ENCODE results near the gene RFX1.
A peak's percentile ranks its signal among the peaks of the same experiment; 100 is the strongest.
"Not testable (repeated sequence)": the region's sequence is repeated elsewhere in the genome, so short reads cannot be mapped to it uniquely, and the experiment has no call there.

RFX1 gene

GRCh38 chr19:13934785-13935109 lies 71.4 kb downstream of the RFX1 start:
- DNase-seq (ENCODE audit: low spot score), result no peak

GRCh38 chr19:13932911-13933393 lies 73.2 kb downstream of the RFX1 start:
- DNase-seq (ENCODE audit: low spot score), result no peak

GRCh38 chr19:13932149-13932637 lies 73.9 kb downstream of the RFX1 start:
- no peak for DNase-seq (ENCODE audit: low spot score)

- no peak for DNase-seq (ENCODE audit: low spot score)
These were observed 74.5 kb downstream of the RFX1 start for GRCh38 chr19:13931391-13932148.

GRCh38 chr19:13930402-13930801 lies 75.7 kb downstream of the RFX1 start:
- no peak for DNase-seq (ENCODE audit: low spot score)

GRCh38 chr19:13929956-13930355 lies 76.2 kb downstream of the RFX1 start:
- DNase-seq (ENCODE audit: low spot score), result no peak

- DNase-seq (ENCODE audit: low spot score), result no peak
These were observed 76.8 kb downstream of the RFX1 start for GRCh38 chr19:13929340-13929739.

GRCh38 chr19:13926715-13927114 lies 79.4 kb downstream of the RFX1 start:
- no peak for DNase-seq (ENCODE audit: low spot score)

GRCh38 chr19:13926010-13926409 lies 80.1 kb downstream of the RFX1 start:
- no peak for DNase-seq (ENCODE audit: low spot score)

- no peak for DNase-seq (ENCODE audit: low spot score)
These were observed 82.7 kb downstream of the RFX1 start for GRCh38 chr19:13923194-13923987.

- DNase-seq (ENCODE audit: low spot score), result not testable (repeated sequence)
These were observed 84.0 kb downstream of the RFX1 start for GRCh38 chr19:13922118-13922517.

GRCh38 chr19:13920940-13921747 lies 85.0 kb downstream of the RFX1 start:
- peak; percentile 51 for DNase-seq (ENCODE audit: low spot score)

GRCh38 chr19:13920524-13920923 lies 85.6 kb downstream of the RFX1 start:
- no peak for DNase-seq (ENCODE audit: low spot score)

- no peak for DNase-seq (ENCODE audit: low spot score)
These were observed 87.3 kb downstream of the RFX1 start for GRCh38 chr19:13918726-13919411.

- no peak for DNase-seq (ENCODE audit: low spot score)
These were observed 88.2 kb downstream of the RFX1 start for GRCh38 chr19:13917888-13918406.

- DNase-seq (ENCODE audit: low spot score), result no peak
These were observed 91.3 kb downstream of the RFX1 start for GRCh38 chr19:13914777-13915176.

- DNase-seq (ENCODE audit: low spot score), result no peak
These were observed 92.8 kb downstream of the RFX1 start for GRCh38 chr19:13913352-13913751.
